C4-2B (cell line): ENCODE data around the gene CKB.

Experiments used
- ZFX ChIP-seq: fragments of 450-650 bp; IDR thresholded peaks from 2 replicates; pipeline ENCODE4 v1.6.1; 2017
- TF ChIP-seq, protein P1 (sequence below): fragments of 450-650 bp; conservative IDR thresholded peaks from 2 replicates; pipeline ENCODE4 v1.5.1; 2017; ENCODE audit warnings: mild to moderate bottlenecking

DNA sequence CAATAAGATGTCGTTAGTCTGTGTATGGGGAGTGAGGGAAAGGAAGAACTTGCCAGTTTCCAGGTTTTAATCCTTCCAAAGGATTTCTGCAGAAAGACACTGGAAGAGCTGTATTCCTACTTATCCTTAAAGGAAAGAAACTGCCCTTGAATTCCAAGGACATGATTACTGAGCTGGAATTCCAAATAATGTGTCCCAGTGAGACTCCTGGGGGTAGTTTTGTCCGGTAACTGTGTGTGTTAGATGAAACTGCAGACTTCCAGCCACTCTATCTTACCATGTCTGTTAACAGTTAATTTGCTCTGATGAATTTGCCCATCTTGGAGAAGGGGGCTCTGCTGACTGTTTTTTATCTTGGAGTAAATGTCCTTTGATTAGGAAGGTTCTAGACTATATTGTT lies 33.0 kb downstream of the CKB start:
- TF ChIP-seq, protein P1, sequence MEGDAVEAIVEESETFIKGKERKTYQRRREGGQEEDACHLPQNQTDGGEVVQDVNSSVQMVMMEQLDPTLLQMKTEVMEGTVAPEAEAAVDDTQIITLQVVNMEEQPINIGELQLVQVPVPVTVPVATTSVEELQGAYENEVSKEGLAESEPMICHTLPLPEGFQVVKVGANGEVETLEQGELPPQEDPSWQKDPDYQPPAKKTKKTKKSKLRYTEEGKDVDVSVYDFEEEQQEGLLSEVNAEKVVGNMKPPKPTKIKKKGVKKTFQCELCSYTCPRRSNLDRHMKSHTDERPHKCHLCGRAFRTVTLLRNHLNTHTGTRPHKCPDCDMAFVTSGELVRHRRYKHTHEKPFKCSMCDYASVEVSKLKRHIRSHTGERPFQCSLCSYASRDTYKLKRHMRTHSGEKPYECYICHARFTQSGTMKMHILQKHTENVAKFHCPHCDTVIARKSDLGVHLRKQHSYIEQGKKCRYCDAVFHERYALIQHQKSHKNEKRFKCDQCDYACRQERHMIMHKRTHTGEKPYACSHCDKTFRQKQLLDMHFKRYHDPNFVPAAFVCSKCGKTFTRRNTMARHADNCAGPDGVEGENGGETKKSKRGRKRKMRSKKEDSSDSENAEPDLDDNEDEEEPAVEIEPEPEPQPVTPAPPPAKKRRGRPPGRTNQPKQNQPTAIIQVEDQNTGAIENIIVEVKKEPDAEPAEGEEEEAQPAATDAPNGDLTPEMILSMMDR: no peak
- TF ChIP-seq ZFX: no peak
